HG02678 (cell line): ENCODE measurements around the gene PPP6C.
"Not testable (repeated sequence)": the region's sequence is repeated elsewhere in the genome, so short reads cannot be mapped to it uniquely, and the experiment has no call there.

Experiments used
- ATAC-seq: cut with Tn5 transposase; IDR thresholded peaks from one replicate; pipeline ENCODE4 v1.9.1; 2021; ENCODE audit warnings: mild to moderate bottlenecking, moderate library complexity; ENCODE audit not compliant: unreplicated experiment

PPP6C gene

GRCh38 chr9:125189361-125190289 is at the start of gene PPP6C:
PPP6C (minus strand) TSS chr9:125189803; CDS start chr9:125189718, 85 bp downstream.
- ATAC-seq = peak; percentile 96

DNA sequence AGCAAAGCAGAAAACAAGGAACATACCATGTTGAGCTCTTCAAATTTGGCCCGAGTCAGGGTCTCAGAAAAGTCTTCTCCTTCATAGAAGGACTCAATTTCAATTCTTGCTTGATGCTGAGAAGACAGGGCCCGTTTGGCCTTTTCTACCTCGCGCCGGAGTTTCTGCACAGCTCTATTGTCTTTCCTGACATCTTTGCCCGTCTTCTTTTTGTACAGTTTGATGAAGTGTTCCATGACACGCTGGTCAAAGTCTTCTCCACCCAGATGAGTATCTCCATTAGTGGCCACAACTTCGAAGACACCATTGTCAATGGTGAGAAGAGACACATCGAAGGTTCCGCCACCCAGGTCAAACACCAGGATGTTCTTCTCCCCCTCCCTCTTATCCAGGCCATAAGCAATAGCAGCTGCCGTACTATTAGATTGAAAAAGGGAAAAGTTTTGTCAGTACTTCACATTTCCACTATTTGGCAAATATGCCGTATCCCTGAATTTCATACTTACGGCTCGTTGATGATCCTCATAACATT is 49.4 kb upstream of the PPP6C start:
- no peak for ATAC-seq

DNA sequence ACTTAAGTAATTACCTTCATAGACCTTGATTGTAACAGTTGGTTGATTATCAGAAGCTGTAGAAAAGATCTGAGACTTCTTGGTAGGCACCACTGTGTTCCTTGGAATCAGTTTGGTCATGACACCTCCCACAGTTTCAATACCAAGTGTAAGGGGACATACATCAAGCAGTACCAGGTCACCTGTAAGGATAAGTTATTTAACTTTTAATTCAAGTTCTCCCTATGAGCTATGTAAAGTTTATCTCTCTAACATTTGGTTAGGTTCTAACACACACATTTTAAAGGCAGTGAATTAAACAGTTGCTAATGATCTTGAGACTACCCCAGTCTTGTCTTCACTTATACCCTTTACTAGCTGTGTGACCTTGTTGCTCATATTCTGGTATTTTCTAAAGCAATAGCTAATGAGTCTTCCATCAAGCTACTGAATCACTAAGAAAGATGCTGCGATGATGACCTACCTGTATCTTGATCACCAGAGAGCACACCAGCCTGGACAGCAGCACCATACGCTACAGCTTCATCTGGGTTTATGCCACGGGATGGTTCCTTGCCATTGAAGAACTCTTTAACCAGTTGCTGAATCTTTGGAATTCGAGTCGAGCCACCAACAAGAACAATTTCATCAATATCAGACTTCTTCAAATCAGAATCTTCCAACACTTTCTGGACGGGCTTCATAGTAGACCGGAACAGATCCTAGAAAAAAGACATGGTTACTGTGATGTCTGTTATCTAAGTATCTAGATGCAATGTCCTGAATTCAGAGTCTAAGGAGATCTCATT is 48.7 kb upstream of the PPP6C start:
- ATAC-seq = no peak

DNA sequence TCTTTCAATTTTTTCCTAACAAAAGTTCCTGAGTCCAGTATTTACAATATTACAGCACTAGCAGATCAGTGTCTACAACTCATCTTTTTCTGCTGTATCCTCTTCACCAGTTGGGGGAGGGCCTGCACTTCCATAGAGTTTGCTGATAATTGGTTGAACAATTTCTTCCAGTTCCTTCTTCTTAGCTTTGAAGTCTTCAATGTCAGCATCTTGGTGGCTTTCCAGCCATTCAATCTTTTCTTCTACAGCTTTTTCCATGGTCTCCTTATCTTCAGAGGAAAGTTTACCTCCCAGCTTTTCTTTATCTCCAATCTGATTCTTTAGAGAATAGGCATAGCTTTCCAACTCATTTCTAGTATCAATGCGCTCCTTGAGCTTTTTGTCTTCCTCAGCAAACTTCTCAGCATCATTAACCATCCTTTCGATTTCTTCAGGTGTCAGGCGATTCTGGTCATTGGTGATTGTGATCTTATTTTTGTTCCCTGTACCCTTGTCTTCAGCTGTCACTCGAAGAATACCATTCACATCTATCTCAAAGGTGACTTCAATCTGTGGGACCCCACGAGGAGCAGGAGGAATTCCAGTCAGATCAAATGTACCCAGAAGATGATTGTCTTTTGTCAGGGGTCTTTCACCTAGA is 47.0 kb upstream of the PPP6C start:
- not testable (repeated sequence) for ATAC-seq

GRCh38 chr9:125235804-125236519 is 46.4 kb upstream of the PPP6C start:
- ATAC-seq = no peak

DNA sequence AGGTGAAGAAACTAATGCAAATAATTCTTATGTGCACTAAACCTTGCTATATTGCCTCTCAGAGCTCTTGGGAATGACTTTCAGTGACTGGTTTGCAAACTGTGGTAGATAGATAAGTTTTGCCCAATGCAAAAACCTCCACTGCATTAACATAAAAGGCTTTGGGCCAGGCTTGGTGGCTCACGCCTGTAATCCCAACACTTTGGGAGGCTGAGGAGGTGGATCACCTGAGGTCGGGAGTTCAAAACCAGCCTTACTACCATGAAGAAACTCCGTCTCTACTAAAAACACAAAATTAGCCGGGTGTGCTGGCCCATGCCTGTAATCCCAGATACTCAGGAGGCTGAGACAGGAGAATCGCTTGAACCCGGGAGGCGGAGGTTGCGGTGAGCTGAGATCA is 44.5 kb upstream of the PPP6C start:
- not testable (repeated sequence) for ATAC-seq

GRCh38 chr9:125233678-125234077 is 44.1 kb upstream of the PPP6C start:
- ATAC-seq = no peak

- ATAC-seq = no peak
Measured at GRCh38 chr9:125227761-125228160, 38.2 kb upstream of the PPP6C start.

- ATAC-seq = not testable (repeated sequence)
Measured at GRCh38 chr9:125224858-125225257, 35.3 kb upstream of the PPP6C start.

DNA sequence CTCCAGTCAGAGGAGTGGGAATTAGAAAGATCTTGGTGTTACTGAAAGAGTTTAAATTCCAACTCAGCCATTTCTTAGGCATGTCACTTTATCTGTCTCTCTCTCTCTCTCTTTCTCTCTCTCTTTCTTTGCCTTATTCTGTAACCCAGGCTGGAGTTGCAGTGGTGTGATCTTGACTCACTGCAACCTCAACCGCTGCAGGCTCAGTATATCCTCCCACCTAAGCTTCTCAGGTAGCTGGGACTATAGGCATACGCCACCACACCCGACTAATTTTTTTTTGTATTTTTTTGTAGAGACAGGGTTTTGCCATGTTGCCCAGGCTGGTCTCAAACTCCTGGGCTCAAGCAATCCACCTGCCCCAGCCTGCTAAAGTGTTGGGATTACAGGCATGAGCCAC is 29.0 kb upstream of the PPP6C start:
- no peak for ATAC-seq

DNA sequence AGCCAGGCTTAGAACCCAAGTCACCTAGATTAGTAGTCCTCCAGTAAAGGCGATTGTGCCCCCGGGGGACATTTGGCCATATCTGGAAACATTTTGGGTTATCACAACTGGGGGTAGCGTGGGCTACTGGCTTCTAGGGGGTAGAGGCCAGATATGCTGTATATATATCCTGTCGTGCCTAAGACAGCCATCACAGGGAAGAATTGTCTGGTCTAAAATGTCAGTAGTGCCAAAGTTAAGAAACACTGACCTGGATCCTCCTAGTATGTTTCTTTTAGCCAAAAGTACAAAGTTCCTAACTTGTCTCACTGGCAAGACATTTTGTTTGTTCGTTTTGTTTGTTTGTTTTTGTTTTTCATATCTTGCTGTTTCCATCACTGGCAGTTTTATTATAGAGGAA is 24.6 kb upstream of the PPP6C start:
- ATAC-seq = no peak

- ATAC-seq = no peak
Measured at GRCh38 chr9:125204477-125204876, 14.9 kb upstream of the PPP6C start.

- ATAC-seq = no peak
Measured at GRCh38 chr9:125202846-125203618, 13.4 kb upstream of the PPP6C start.

GRCh38 chr9:125200216-125201047 is 10.8 kb upstream of the PPP6C start, which contains the start of gene RABEPK:
RABEPK (plus strand) TSS chr9:125200542; CDS start chr9:125203014, 2,472 bp downstream.
- peak; percentile 98 for ATAC-seq

DNA sequence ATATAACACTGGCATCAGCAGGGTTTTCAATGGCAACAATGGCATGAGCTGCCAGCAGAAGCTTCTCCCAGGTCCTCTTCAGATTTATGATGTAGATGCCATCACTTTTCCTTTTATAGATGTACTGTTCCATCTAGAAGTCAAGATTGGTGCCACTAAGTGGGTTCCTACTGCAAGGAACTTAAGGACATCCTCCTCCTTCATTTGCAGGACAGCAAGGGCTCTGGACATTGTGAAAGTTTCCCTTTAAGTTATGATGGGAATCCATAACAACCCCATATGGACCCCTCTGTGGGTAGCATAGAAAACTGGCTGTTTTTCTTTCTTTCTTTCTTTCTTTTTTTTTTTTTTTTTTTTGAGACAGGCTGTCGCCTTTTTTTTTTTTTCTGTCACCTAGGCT is 6.0 kb upstream of the PPP6C start:
- ATAC-seq = not testable (repeated sequence)

- not testable (repeated sequence) for ATAC-seq
Measured at GRCh38 chr9:125194466-125194865, 4.9 kb upstream of the PPP6C start.

DNA sequence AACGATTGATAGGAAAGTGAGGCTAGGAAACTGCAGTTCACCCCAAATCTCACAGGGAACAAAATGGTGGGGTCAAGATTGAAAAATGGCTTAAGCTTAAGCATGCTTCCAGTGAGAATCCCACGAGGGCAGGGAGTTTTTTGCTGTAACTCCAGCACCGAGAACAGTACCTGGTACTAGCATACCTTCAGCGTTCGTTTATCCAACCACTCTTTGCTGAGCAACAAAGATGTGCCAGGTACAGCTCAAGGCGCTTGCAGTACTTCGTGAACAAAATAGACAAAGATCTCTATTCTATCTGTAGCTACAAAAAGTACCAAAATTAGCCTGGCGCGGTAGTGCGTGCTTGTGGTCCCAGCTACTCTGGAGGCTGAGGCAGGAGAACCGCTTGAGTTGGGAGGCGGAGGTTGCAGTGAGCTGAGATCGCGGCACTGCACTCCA is 778 bp upstream of the PPP6C start:
- no peak for ATAC-seq

- ATAC-seq = peak; percentile 7
Measured at GRCh38 chr9:125189011-125189360, 617 bp downstream of the PPP6C start.

GRCh38 chr9:125183561-125183960 is 6.0 kb downstream of the PPP6C start:
- ATAC-seq = no peak
